Fibroblast of lung (primary cell): ENCODE measurements around the gene NTSR1. TPM values are rescaled to one million over a fixed set of nuclear protein-coding genes. Genes with fewer than 3 reads are reported as not detected.

Experiments used
- DNase-seq, 2 donors: peaks; one replicate each; pipeline versions ENCODE4 v3.0.0 to v3.0.0-alpha.2; 2010; ENCODE audit warnings: low read depth in 2 of 2
- H2AFZ ChIP-seq: 2 replicates; pipeline ENCODE4 v1.5.1; 2012; ENCODE audit warnings: low read length, control low read depth, inconsistent platforms
- H3K27ac ChIP-seq: 2 replicates; pipeline ENCODE4 v1.5.1; 2011; ENCODE audit warnings: low read length, control low read depth; ENCODE audit not compliant: insufficient read depth
- H3K27me3 ChIP-seq: 2 replicates; pipeline ENCODE4 v1.5.1; 2011; ENCODE audit warnings: mild to moderate bottlenecking, low read length; ENCODE audit not compliant: control insufficient read depth, insufficient read depth
- H3K36me3 ChIP-seq: 2 replicates; pipeline ENCODE4 v1.5.1; 2011; ENCODE audit warnings: low read length; ENCODE audit not compliant: control insufficient read depth, insufficient read depth
- H3K4me1 ChIP-seq: 2 replicates; pipeline ENCODE4 v1.5.1; 2011; ENCODE audit warnings: low read length; ENCODE audit not compliant: control insufficient read depth, insufficient read depth; ENCODE audit errors: extremely low read depth
- H3K4me2 ChIP-seq: 2 replicates; pipeline ENCODE4 v1.5.1; 2011; ENCODE audit warnings: low read length, control low read depth; ENCODE audit not compliant: insufficient read depth; ENCODE audit errors: extremely low read depth
- H3K4me3 ChIP-seq, 4 experiments: fragments of 200-600 bp in 1 of 4; sonication (generic) in 1 of 4; replicated peaks in 1 of 4; 2 replicates each; pipeline ENCODE4 v1.5.1; 2011 to 2016; ENCODE audit warnings: low read length in 4 of 4, low read depth in 3 of 4, mild to moderate bottlenecking in 3 of 4, control low read depth in 2 of 4, inconsistent platforms in 1 of 4, mixed read lengths in 1 of 4; ENCODE audit not compliant: insufficient read depth in 1 of 4; ENCODE audit errors: control extremely low read depth in 1 of 4
- H3K79me2 ChIP-seq: 2 replicates; pipeline ENCODE4 v1.5.1; 2012; ENCODE audit warnings: mild to moderate bottlenecking, low read length, inconsistent platforms; ENCODE audit not compliant: control insufficient read depth, insufficient read depth
- H3K9ac ChIP-seq: 2 replicates; pipeline ENCODE4 v1.5.1; 2011; ENCODE audit warnings: mild to moderate bottlenecking, low read length, control low read depth; ENCODE audit not compliant: insufficient read depth
- H3K9me3 ChIP-seq: 2 replicates; pipeline ENCODE4 v1.5.1; 2012; ENCODE audit warnings: low read depth, low read length; ENCODE audit not compliant: control insufficient read depth, insufficient read depth
- H4K20me1 ChIP-seq: 2 replicates; pipeline ENCODE4 v1.5.1; 2011; ENCODE audit warnings: low read length; ENCODE audit not compliant: control insufficient read depth, insufficient read depth; ENCODE audit errors: extremely low read depth
- EZH2 ChIP-seq: IDR thresholded peaks from 2 replicates; pipeline ENCODE4 v1.5.1; 2012; ENCODE audit warnings: low read length, control low read depth, mild to moderate bottlenecking; ENCODE audit errors: missing control alignments
- polyA plus RNA-seq, 2 donors: library from polyadenylated mRNA; depleted of rRNA in 1 of 2; stranded (reverse) in 1 of 2; unstranded in 1 of 2; fragments of >200 nt; gene quantifications; 2 replicates each; pipeline ENCODE4 v1.2.1, GENCODE V29; 2011 to 2012; ENCODE audit warnings: missing spikeins in 1 of 2
- total RNA-seq: library from RNA; depleted of rRNA; stranded (reverse); fragments of >200 nt; gene quantifications from 2 replicates; pipeline ENCODE4 v1.2.1, GENCODE V29; 2014
- TF ChIP-seq, protein P1 (sequence below), 2 donors: IDR thresholded peaks in 1 of 2; conservative IDR thresholded peaks in 1 of 2; 1 replicate in 1 of 2; 2 replicates in 1 of 2; pipeline ENCODE4 v1.5.1; 2011 to 2012; ENCODE audit warnings: low read length in 2 of 2, control low read depth in 1 of 2, inconsistent platforms in 1 of 2, low read depth in 1 of 2, mild to moderate bottlenecking in 1 of 2

Gene NTSR1
- total and polyA plus RNA-seq, 2 donors (not counting 1 experiment from before 2014, with no cell fraction given) = 0.05 to 0.33 TPM

DNA sequence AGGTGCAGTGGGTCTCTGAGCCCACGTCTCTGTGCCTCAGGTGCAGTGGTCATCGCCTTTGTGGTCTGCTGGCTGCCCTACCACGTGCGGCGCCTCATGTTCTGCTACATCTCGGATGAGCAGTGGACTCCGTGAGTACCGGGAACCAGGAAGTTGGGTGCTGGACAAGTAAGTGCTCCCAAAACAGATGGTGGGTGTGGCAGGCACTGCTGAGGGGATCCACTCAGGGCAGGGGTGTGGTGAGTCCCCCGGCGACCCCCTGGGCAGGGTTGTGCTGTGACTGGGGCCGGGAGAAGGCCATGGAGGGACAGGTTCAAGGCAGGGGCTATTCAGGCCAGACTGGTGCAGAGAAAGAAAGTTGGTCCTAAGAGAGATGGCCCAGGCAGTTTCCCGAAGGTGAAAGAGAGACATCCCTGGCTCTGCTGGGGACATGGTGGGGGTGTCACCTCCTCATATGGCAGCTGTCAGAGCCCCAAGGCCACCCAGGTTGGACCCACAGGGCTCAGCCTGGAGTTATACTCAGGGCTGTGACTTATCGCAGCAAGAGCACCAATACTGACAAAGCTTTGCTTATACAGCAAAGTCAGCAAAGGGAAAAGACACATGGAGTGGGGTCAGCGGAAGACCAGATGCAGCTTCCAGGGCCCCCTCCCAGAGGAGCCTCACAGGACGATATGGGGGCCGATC is 49.7 kb downstream of the NTSR1 start:
- no peak for TF ChIP-seq EZH2
- TF ChIP-seq, protein P1, sequence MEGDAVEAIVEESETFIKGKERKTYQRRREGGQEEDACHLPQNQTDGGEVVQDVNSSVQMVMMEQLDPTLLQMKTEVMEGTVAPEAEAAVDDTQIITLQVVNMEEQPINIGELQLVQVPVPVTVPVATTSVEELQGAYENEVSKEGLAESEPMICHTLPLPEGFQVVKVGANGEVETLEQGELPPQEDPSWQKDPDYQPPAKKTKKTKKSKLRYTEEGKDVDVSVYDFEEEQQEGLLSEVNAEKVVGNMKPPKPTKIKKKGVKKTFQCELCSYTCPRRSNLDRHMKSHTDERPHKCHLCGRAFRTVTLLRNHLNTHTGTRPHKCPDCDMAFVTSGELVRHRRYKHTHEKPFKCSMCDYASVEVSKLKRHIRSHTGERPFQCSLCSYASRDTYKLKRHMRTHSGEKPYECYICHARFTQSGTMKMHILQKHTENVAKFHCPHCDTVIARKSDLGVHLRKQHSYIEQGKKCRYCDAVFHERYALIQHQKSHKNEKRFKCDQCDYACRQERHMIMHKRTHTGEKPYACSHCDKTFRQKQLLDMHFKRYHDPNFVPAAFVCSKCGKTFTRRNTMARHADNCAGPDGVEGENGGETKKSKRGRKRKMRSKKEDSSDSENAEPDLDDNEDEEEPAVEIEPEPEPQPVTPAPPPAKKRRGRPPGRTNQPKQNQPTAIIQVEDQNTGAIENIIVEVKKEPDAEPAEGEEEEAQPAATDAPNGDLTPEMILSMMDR (conservative IDR thresholded peaks at IDR 0.05 in 1 of 2, IDR thresholded peaks at IDR 0.05 in 1 of 2; ENCODE audit: low read depth in 1 of 2, low read length in 2 of 2) = no peak

DNA sequence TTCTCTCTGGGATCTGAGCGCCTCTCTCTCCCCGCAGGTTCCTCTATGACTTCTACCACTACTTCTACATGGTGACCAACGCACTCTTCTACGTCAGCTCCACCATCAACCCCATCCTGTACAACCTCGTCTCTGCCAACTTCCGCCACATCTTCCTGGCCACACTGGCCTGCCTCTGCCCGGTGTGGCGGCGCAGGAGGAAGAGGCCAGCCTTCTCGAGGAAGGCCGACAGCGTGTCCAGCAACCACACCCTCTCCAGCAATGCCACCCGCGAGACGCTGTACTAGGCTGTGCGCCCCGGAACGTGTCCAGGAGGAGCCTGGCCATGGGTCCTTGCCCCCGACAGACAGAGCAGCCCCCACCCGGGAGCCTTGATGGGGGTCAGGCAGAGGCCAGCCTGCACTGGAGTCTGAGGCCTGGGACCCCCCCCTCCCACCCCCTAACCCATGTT is 51.4 kb downstream of the NTSR1 start:
- no peaks in the 10 kb centered on the region for H3K79me2 ChIP-seq
- H3K4me1 ChIP-seq = no peaks in the 10 kb centered on the region
- H3K27me3 ChIP-seq = no peaks in the 10 kb centered on the region
- H3K36me3 ChIP-seq = no peaks in the 10 kb centered on the region
- no peak overlapping the region for H3K4me2 ChIP-seq
- H2AFZ ChIP-seq = no peak overlapping the region
- TF ChIP-seq EZH2 = no peak
- TF ChIP-seq, protein P1 (conservative IDR thresholded peaks at IDR 0.05 in 1 of 2, IDR thresholded peaks at IDR 0.05 in 1 of 2; ENCODE audit: low read depth in 1 of 2, low read length in 2 of 2) = no peak
- H3K4me3 ChIP-seq = no peak overlapping the region
- no peaks in the 10 kb centered on the region for H3K9me3 ChIP-seq
- DNase-seq = no peak
- no peak overlapping the region for H3K9ac ChIP-seq
- no peak overlapping the region for H3K27ac ChIP-seq
- H4K20me1 ChIP-seq = no peaks in the 10 kb centered on the region

More for the DNA sequence above, 49.7 kb downstream of the NTSR1 start:
- Histone ChIP-seq H3K4me2 (no peak overlapping the region), H3K79me2 (no peaks in the 10 kb centered on the region), H3K36me3 (no peaks in the 10 kb centered on the region), H3K27ac (no peak overlapping the region), H4K20me1 (no peaks in the 10 kb centered on the region), H3K4me1 (no peaks in the 10 kb centered on the region), H3K9me3 (no peaks in the 10 kb centered on the region), H3K4me3 (no peak overlapping the region), H3K27me3 (no peaks in the 10 kb centered on the region), H2AFZ (no peak overlapping the region), H3K9ac (no peak overlapping the region)
- no peak for DNase-seq

DNA sequence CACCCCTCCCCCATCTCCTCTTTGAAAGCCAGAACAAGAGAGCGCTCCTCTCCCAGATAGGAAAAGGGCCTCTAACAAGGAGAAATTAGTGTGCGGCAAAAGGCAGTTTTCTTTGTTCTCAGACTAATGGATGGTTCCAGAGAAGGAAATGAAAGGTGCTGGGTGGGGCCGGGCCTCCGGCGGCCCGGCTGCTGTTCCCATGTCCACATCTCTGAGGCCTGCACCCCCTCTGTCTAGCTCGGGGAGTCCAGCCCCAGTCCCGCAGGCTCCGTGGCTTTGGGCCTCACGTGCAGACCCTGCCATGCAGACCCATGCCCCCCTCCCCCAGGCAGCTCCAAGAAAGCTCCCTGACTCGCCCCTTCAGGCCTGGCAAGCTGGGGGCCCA is 51.8 kb downstream of the NTSR1 start:
- H3K4me3 ChIP-seq = no peak overlapping the region
- no peak overlapping the region for H3K9ac ChIP-seq
- TF ChIP-seq, protein P1 (conservative IDR thresholded peaks at IDR 0.05 in 1 of 2, IDR thresholded peaks at IDR 0.05 in 1 of 2; ENCODE audit: low read depth in 1 of 2, low read length in 2 of 2) = no peak
- no peak for TF ChIP-seq EZH2
- no peak overlapping the region for H3K4me2 ChIP-seq
- H2AFZ ChIP-seq = no peak overlapping the region
- no peak for DNase-seq
- no peaks in the 10 kb centered on the region for H3K27me3 ChIP-seq
- no peaks in the 10 kb centered on the region for H3K9me3 ChIP-seq
- no peak overlapping the region for H3K27ac ChIP-seq
- no peaks in the 10 kb centered on the region for H4K20me1 ChIP-seq
- no peaks in the 10 kb centered on the region for H3K4me1 ChIP-seq
- no peaks in the 10 kb centered on the region for H3K79me2 ChIP-seq
- no peaks in the 10 kb centered on the region for H3K36me3 ChIP-seq
